ENCODE results near the gene SEPHS2.
A peak's percentile ranks its signal among the peaks of the same experiment; 100 is the strongest.
"Not testable (repeated sequence)": the region's sequence is repeated elsewhere in the genome, so short reads cannot be mapped to it uniquely, and the experiment has no call there.

The SEPHS2 gene

GRCh38 chr16:30457256-30457655 lies 11.6 kb upstream of the SEPHS2 start:
- TF ChIP-seq CTCF (IDR thresholded peaks at IDR 0.05; ENCODE audit: extremely low read depth, insufficient read depth, missing control alignments), result no peak
- DNase-seq (ENCODE audit: low spot score), result no peak
- in situ Hi-C loops (cut with MboI; ENCODE audit: low pct_unique_long_range_greater_than_20kb, low sequenced_read_pairs, unreplicated experiment), result loop anchor here (10.0 kb wide), 1 partner anchor 78 kb away; the partner anchor contains the start of gene ZNF747

- peak; percentile 42 for DNase-seq (ENCODE audit: low spot score)
- TF ChIP-seq CTCF (IDR thresholded peaks at IDR 0.05; ENCODE audit: extremely low read depth, insufficient read depth, missing control alignments), result no peak
- in situ Hi-C loops (cut with MboI; ENCODE audit: low pct_unique_long_range_greater_than_20kb, low sequenced_read_pairs, unreplicated experiment), result loop anchor here (10.0 kb wide), 1 partner anchor 78 kb away; the partner anchor contains the start of gene ZNF747
Observed at GRCh38 chr16:30456302-30456701, 10.6 kb upstream of the SEPHS2 start.

- not testable (repeated sequence) for DNase-seq (ENCODE audit: low spot score)
- in situ Hi-C loops (cut with MboI; ENCODE audit: low pct_unique_long_range_greater_than_20kb, low sequenced_read_pairs, unreplicated experiment), result loop anchor here (10.0 kb wide), 1 partner anchor 82 kb away; the partner anchor contains the start of gene ZNF747
Observed at GRCh38 chr16:30452709-30453580, 7.3 kb upstream of the SEPHS2 start.

- no peak for DNase-seq (ENCODE audit: low spot score)
- in situ Hi-C loops (cut with MboI; ENCODE audit: low pct_unique_long_range_greater_than_20kb, low sequenced_read_pairs, unreplicated experiment), result no loop called here
- TF ChIP-seq CTCF (IDR thresholded peaks at IDR 0.05; ENCODE audit: extremely low read depth, insufficient read depth, missing control alignments), result no peak
Observed at GRCh38 chr16:30449116-30449435, 3.4 kb upstream of the SEPHS2 start.

- in situ Hi-C loops (cut with MboI; ENCODE audit: low pct_unique_long_range_greater_than_20kb, low sequenced_read_pairs, unreplicated experiment), result no loop called here
- TF ChIP-seq CTCF (IDR thresholded peaks at IDR 0.05; ENCODE audit: extremely low read depth, insufficient read depth, missing control alignments), result no peak
- no peak for DNase-seq (ENCODE audit: low spot score)
Observed at GRCh38 chr16:30447512-30448226, 2.0 kb upstream of the SEPHS2 start.

- TF ChIP-seq CTCF (IDR thresholded peaks at IDR 0.05; ENCODE audit: extremely low read depth, insufficient read depth, missing control alignments), result no peak
- in situ Hi-C loops (cut with MboI; ENCODE audit: low pct_unique_long_range_greater_than_20kb, low sequenced_read_pairs, unreplicated experiment), result no loop called here
Observed at GRCh38 chr16:30446203-30446595, 525 bp upstream of the SEPHS2 start.

GRCh38 chr16:30445149-30445407 lies 596 bp downstream of the SEPHS2 start:
- no peak for DNase-seq (ENCODE audit: low spot score)
- in situ Hi-C loops (cut with MboI; ENCODE audit: low pct_unique_long_range_greater_than_20kb, low sequenced_read_pairs, unreplicated experiment), result no loop called here
- TF ChIP-seq CTCF (IDR thresholded peaks at IDR 0.05; ENCODE audit: extremely low read depth, insufficient read depth, missing control alignments), result no peak

More at GRCh38 chr16:30446203-30446595, 525 bp upstream of the SEPHS2 start:
- DNase-seq (ENCODE audit: low spot score), result no peak

All from GM13977 (cell line).